SK-N-SH (cell line): ENCODE results near the gene HSD11B1L. TPM values are rescaled to one million over a fixed set of nuclear protein-coding genes. Genes with fewer than 3 reads are reported as not detected.

Source experiments
- CTCF ChIA-PET: fragments of 300-600, 350-600 bp; formaldehyde crosslinking; extraction: SDS; loops from one replicate; lab custom pipeline; 2021; lab: Yijun Ruan, JAX
- POLR2A ChIA-PET: fragments of 350-600 bp; sonication (Branson Sonifier 250); formaldehyde crosslinking; extraction: SDS; loops from one replicate; lab custom pipeline; 2020; ENCODE audit warnings: antibody characterized with exemption, inconsistent platforms; lab: Yijun Ruan, JAX
- DNase-seq: peaks from one replicate; pipeline ENCODE4 v3.0.0; 2012
- H2AFZ ChIP-seq: fragments of 200-600 bp; sonication (generic); 2 replicates; pipeline ENCODE4 v1.8.1; 2016; ENCODE audit warnings: antibody characterized with exemption, mild to moderate bottlenecking, low read depth
- H3F3A ChIP-seq: fragments of 200-600 bp; sonication (generic); replicated peaks from 2 replicates; pipeline ENCODE3; 2016; ENCODE audit warnings: antibody characterized with exemption, mild to moderate bottlenecking; ENCODE audit not compliant: insufficient read depth
- H3K27ac ChIP-seq, 2 experiments: fragments of 200-500 bp in 1 of 2; fragments of 200-600 bp in 1 of 2; sonication (Bioruptor generic) in 1 of 2; sonication (generic), shearing (Covaris generic) in 1 of 2; 2 replicates each; pipeline versions ENCODE4 v1.5.1 to v1.6.1; 2014 to 2016; ENCODE audit warnings: low read depth in 2 of 2, inconsistent platforms in 1 of 2, low read length in 1 of 2, mild to moderate bottlenecking in 1 of 2, mixed read lengths in 1 of 2
- H3K27me3 ChIP-seq: fragments of 200-600 bp; sonication (generic), shearing (Covaris generic); 2 replicates; pipeline ENCODE4 v1.6.1; 2016; ENCODE audit warnings: mixed run types; ENCODE audit not compliant: insufficient read depth
- H3K36me3 ChIP-seq, 2 experiments: fragments of 200-500 bp in 1 of 2; fragments of 200-600 bp in 1 of 2; sonication (Bioruptor generic) in 1 of 2; sonication (generic) in 1 of 2; replicated peaks in 1 of 2; 2 replicates each; pipeline versions ENCODE3 to v1.5.1; 2014 to 2016; ENCODE audit warnings: low read length in 1 of 2, mild to moderate bottlenecking in 1 of 2; ENCODE audit not compliant: insufficient read depth in 2 of 2, control insufficient read depth in 1 of 2
- H3K4me1 ChIP-seq, 2 experiments: fragments of 200-500 bp in 1 of 2; fragments of 200-600 bp in 1 of 2; sonication (Bioruptor generic) in 1 of 2; sonication (generic), shearing (Covaris generic) in 1 of 2; 2 replicates each; pipeline versions ENCODE4 v1.5.1 to v1.6.1; 2014 to 2016; ENCODE audit warnings: low read depth in 1 of 2, low read length in 1 of 2, mixed run types in 1 of 2; ENCODE audit not compliant: insufficient read depth in 2 of 2, control insufficient read depth in 1 of 2
- H3K4me2 ChIP-seq: fragments of 200-600 bp; sonication (generic), shearing (Covaris generic); 2 replicates; pipeline ENCODE4 v1.6.1; 2017; ENCODE audit warnings: mixed run types
- H3K4me3 ChIP-seq, 2 experiments: fragments of 200-500 bp in 1 of 2; fragments of 200-600 bp in 1 of 2; sonication (Bioruptor generic) in 1 of 2; sonication (generic), shearing (Covaris generic) in 1 of 2; 2 replicates each; pipeline versions ENCODE4 v1.5.1 to v1.8.1; 2014 to 2016; ENCODE audit warnings: low read depth in 2 of 2, inconsistent platforms in 1 of 2, low read length in 1 of 2, mild to moderate bottlenecking in 1 of 2, mixed read lengths in 1 of 2, moderate library complexity in 1 of 2
- H3K79me2 ChIP-seq: fragments of 200-600 bp; sonication (generic); 2 replicates; pipeline ENCODE4 v1.8.1; 2017; ENCODE audit warnings: mild to moderate bottlenecking; ENCODE audit not compliant: insufficient read depth
- H3K9ac ChIP-seq: fragments of 200-600 bp; sonication (generic); 2 replicates; pipeline ENCODE4 v1.6.1; 2017; ENCODE audit warnings: mixed run types
- H3K9me2 ChIP-seq: fragments of 200-600 bp; sonication (generic); 2 replicates; pipeline ENCODE4 v1.6.1; 2017; ENCODE audit warnings: mixed run types
- H3K9me3 ChIP-seq: fragments of 200-600 bp; sonication (generic); 2 replicates; pipeline ENCODE4 v1.6.1; 2017; ENCODE audit warnings: mixed run types, mild to moderate bottlenecking, moderate library complexity
- H4K20me1 ChIP-seq: fragments of 200-600 bp; sonication (generic); 2 replicates; pipeline ENCODE4 v1.6.1; 2017; ENCODE audit warnings: mild to moderate bottlenecking, mixed run types; ENCODE audit not compliant: insufficient read depth
- POLR2AphosphoS5 ChIP-seq: IDR thresholded peaks from 2 replicates; pipeline ENCODE4 v1.6.1; 2012; ENCODE audit warnings: low read depth, low read length
- RAD21 ChIP-seq: IDR thresholded peaks from 2 replicates; pipeline ENCODE4 v1.6.1; 2012; ENCODE audit warnings: mild to moderate bottlenecking, low read length
- SIN3A ChIP-seq: IDR thresholded peaks from 2 replicates; pipeline ENCODE4 v1.6.1; 2012; ENCODE audit warnings: low read depth, mild to moderate bottlenecking, low read length, moderate library complexity, borderline replicate concordance
- TAF1 ChIP-seq: IDR thresholded peaks from 2 replicates; pipeline ENCODE4 v1.6.1; 2012; ENCODE audit warnings: low read depth, mild to moderate bottlenecking, low read length, moderate library complexity, borderline replicate concordance
- WGBS: methylation state at CpG from one replicate; pipeline ENCODE4 v1.1.6; 2017; ENCODE audit warnings: low lambda C conversion rate; 5-methylcytosine and 5-hydroxymethylcytosine counted together
- polyA plus RNA-seq, 3 experiments: library from polyadenylated mRNA; depleted of rRNA; stranded (reverse); fragments of >200 nt; gene quantifications; 2 replicates each; pipeline ENCODE4 v1.2.3, GENCODE V29; 2012
- TF ChIP-seq, protein P1 (sequence below): IDR thresholded peaks from 2 replicates; pipeline ENCODE4 v1.4.0; 2012; ENCODE audit warnings: low read depth
- TF ChIP-seq, protein P2 (sequence below): IDR thresholded peaks from 2 replicates; pipeline ENCODE4 v1.6.1; 2012; ENCODE audit warnings: mild to moderate bottlenecking, low read depth, low read length, moderate library complexity
- TF ChIP-seq, protein P3 (sequence below): fragments of 200-600 bp; sonication (generic); IDR thresholded peaks from 2 replicates; pipeline ENCODE4 v1.6.1; 2017; ENCODE audit warnings: antibody characterized with exemption, mild to moderate bottlenecking, moderate library complexity

Gene HSD11B1L
- polyA plus RNA-seq, 1 of the 3 experiments (the other 2 are of a cell fraction) = 53.3 TPM

DNA sequence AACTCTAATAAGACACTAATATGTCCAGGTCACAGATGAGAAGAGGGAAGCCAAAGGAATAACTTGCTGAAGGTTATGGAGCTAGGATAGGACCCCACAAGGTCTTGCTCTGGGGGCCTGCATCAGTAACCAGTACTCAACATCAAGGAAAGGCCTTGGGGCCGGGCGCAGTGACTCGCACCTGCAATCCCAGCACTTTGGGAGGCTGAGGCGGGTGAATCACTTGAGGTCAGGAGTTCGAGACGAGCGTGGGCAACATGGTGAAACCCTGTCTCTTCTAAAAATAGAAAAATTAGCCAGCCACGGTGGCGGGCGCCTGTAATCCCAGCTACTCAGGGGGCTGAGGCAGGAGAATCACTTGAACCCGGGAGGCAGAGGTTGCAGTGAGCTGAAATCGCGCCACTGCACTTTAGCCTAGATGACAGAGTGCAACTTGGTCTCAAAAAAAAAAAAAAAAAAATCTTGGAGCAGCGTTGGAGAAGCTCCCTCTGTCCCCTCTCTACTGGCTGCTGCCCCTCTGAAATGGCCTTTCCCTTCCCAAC lies 37.3 kb downstream of the HSD11B1L start:
- Histone ChIP-seq H3K79me2 (peaks cover 67% of the 10 kb centered on the region), H3K36me3 (peaks cover 7 to 16% of the 10 kb centered on the region in 2 experiments), H3K4me2 (peak overlapping the region; percentile 100), H3K4me3 (peak overlapping the region; percentile 84 to 95; a peak in 3 of 4 replicates), H3K9me2 (no peaks in the 10 kb centered on the region), H3F3A (peaks cover 13% of the 10 kb centered on the region), H3K9ac (peak overlapping the region; percentile 96), H3K27ac (peak overlapping the region; percentile 18 to 90; a peak in 2 of 4 replicates), H3K4me1 (peaks cover 10 to 13% of the 10 kb centered on the region in 2 experiments; a peak in 3 of 4 replicates), H3K9me3 (no peaks in the 10 kb centered on the region), H4K20me1 (peaks cover 18% of the 10 kb centered on the region), H3K27me3 (no peaks in the 10 kb centered on the region), H2AFZ (no peak overlapping the region)
- DNase-seq = no peak
- ChIA-PET CTCF (interaction anchor here (4.1 kb wide), 1 partner anchor 28 kb away, joined by 31 read pairs; the partner anchor contains the start of gene RPL36), POLR2A (interaction anchor here (1.3 to 1.8 kb wide), 2 partner anchors 12 to 27 kb away, joined by 7 to 12 read pairs; no protein-coding TSS in a partner anchor)
- WGBS = 33% methylated on average over 14 of the region's 14 CpGs
- TF ChIP-seq, protein P1, sequence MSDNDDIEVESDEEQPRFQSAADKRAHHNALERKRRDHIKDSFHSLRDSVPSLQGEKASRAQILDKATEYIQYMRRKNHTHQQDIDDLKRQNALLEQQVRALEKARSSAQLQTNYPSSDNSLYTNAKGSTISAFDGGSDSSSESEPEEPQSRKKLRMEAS = no peak
- TF ChIP-seq, protein P2, sequence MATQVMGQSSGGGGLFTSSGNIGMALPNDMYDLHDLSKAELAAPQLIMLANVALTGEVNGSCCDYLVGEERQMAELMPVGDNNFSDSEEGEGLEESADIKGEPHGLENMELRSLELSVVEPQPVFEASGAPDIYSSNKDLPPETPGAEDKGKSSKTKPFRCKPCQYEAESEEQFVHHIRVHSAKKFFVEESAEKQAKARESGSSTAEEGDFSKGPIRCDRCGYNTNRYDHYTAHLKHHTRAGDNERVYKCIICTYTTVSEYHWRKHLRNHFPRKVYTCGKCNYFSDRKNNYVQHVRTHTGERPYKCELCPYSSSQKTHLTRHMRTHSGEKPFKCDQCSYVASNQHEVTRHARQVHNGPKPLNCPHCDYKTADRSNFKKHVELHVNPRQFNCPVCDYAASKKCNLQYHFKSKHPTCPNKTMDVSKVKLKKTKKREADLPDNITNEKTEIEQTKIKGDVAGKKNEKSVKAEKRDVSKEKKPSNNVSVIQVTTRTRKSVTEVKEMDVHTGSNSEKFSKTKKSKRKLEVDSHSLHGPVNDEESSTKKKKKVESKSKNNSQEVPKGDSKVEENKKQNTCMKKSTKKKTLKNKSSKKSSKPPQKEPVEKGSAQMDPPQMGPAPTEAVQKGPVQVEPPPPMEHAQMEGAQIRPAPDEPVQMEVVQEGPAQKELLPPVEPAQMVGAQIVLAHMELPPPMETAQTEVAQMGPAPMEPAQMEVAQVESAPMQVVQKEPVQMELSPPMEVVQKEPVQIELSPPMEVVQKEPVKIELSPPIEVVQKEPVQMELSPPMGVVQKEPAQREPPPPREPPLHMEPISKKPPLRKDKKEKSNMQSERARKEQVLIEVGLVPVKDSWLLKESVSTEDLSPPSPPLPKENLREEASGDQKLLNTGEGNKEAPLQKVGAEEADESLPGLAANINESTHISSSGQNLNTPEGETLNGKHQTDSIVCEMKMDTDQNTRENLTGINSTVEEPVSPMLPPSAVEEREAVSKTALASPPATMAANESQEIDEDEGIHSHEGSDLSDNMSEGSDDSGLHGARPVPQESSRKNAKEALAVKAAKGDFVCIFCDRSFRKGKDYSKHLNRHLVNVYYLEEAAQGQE = no peak
- no peak for TF ChIP-seq SIN3A

DNA sequence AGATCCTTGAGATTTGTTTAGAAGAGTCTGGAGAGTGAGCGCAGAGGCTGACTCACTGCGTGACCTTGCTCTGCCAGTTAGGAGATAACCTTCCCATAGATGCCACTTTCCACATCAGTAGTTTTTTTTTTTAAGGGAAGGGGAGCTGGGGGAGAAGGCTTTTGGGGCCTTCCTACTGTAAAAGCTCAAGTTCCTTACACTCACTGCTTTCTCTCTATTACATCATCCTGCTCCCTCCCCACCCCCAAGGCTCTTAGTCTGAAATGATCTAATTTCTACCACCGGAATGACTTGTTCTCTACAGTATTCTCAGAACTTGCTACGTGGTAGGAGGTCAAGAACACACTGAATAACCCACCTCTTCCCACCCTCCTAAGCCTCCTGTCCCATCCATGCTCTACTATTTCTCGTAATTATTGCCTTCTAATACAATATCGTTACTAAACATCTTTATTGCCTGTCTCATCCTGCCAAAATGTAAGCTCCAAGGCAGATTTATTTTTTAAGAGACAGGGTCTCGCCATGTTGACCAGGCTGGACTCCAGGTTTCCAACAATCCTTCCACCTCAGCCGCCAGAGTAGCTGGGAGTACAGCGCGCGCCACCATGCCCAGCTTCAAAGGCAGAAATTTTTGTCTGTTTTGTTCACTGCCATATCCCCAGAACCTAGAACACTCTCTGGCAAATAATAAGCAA lies 37.9 kb downstream of the HSD11B1L start:
- no peak for DNase-seq
- peak overlapping the region; percentile 100 for H3K4me2 ChIP-seq
- POLR2A ChIA-PET = interaction anchor here (1.0 to 1.8 kb wide), 4 partner anchors 12 to 81 kb away, joined by 4 to 12 read pairs (median 6); partner anchors contain the start of gene RPL36
- no peaks in the 10 kb centered on the region for H3K9me3 ChIP-seq
- peak overlapping the region; percentile 84 to 95 for H3K4me3 ChIP-seq
- H3K79me2 ChIP-seq = peaks cover 61% of the 10 kb centered on the region
- no peak overlapping the region for H2AFZ ChIP-seq
- H3K9me2 ChIP-seq = no peaks in the 10 kb centered on the region
- peaks cover 13% of the 10 kb centered on the region for H3F3A ChIP-seq
- H3K27me3 ChIP-seq = no peaks in the 10 kb centered on the region
- WGBS = 7% methylated on average over 11 of the region's 11 CpGs
- TF ChIP-seq TAF1 (peak; percentile 29; the same call in 1 of the 2 replicates), RAD21 (no peak), POLR2AphosphoS5 (peak; percentile 55; the same call in 1 of the 2 replicates)
- TF ChIP-seq, protein P3, sequence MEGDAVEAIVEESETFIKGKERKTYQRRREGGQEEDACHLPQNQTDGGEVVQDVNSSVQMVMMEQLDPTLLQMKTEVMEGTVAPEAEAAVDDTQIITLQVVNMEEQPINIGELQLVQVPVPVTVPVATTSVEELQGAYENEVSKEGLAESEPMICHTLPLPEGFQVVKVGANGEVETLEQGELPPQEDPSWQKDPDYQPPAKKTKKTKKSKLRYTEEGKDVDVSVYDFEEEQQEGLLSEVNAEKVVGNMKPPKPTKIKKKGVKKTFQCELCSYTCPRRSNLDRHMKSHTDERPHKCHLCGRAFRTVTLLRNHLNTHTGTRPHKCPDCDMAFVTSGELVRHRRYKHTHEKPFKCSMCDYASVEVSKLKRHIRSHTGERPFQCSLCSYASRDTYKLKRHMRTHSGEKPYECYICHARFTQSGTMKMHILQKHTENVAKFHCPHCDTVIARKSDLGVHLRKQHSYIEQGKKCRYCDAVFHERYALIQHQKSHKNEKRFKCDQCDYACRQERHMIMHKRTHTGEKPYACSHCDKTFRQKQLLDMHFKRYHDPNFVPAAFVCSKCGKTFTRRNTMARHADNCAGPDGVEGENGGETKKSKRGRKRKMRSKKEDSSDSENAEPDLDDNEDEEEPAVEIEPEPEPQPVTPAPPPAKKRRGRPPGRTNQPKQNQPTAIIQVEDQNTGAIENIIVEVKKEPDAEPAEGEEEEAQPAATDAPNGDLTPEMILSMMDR = no peak
- TF ChIP-seq, all 33 proteins: peak for 2
- CTCF ChIA-PET = interaction anchor here (4.1 kb wide), 1 partner anchor 28 kb away, joined by 31 read pairs; the partner anchor contains the start of gene RPL36
- peak overlapping the region; percentile 96 for H3K9ac ChIP-seq
- peaks cover 2 to 9% of the 10 kb centered on the region in 2 experiments for H3K36me3 ChIP-seq
- H3K27ac ChIP-seq = peak overlapping the region; percentile 90 to 97; a peak in 3 of 4 replicates
- H3K4me1 ChIP-seq = peaks cover 10 to 13% of the 10 kb centered on the region in 2 experiments; a peak in 3 of 4 replicates
- peaks cover 18% of the 10 kb centered on the region for H4K20me1 ChIP-seq
